ENCODE measurements around the gene C9orf78.

DNA sequence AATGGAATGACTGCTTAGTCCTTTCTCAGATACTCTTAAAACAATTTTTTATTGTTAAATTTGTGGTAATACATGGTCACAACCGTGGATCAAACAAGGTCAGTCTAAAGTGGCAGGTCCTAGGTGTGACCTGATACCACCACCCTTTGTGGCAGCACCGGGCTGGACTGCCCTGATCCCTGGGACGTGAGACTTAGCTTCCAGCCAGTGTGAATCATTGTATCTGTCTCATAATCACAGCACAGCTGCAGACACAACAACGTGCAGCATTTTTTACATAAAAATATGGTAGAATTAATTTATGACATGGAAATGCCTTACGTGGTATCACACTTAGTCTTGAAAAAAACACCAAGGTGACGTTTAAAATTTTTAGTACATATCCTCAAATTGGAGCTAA is 24.3 kb downstream of the C9orf78 start:
- TF ChIP-seq, protein P1, sequence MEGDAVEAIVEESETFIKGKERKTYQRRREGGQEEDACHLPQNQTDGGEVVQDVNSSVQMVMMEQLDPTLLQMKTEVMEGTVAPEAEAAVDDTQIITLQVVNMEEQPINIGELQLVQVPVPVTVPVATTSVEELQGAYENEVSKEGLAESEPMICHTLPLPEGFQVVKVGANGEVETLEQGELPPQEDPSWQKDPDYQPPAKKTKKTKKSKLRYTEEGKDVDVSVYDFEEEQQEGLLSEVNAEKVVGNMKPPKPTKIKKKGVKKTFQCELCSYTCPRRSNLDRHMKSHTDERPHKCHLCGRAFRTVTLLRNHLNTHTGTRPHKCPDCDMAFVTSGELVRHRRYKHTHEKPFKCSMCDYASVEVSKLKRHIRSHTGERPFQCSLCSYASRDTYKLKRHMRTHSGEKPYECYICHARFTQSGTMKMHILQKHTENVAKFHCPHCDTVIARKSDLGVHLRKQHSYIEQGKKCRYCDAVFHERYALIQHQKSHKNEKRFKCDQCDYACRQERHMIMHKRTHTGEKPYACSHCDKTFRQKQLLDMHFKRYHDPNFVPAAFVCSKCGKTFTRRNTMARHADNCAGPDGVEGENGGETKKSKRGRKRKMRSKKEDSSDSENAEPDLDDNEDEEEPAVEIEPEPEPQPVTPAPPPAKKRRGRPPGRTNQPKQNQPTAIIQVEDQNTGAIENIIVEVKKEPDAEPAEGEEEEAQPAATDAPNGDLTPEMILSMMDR (IDR thresholded peaks at IDR 0.05), result no peak
- TF ChIP-seq POLR2A (IDR thresholded peaks at IDR 0.05), result no peak

Data from esophagus squamous epithelium (tissue), 4 donors.